ENCODE results near the gene TP53I11. TPM values are rescaled to one million over a fixed set of nuclear protein-coding genes. Genes with fewer than 3 reads are reported as not detected.

TP53I11 gene
- total RNA-seq, 1 donor from 2014 or later, result 110 TPM

- H3K27ac ChIP-seq, result no peak overlapping the region
- H3K9me3 ChIP-seq, result no peaks in the 10 kb centered on the region
- ATAC-seq (no peak), DNase-seq (no peak)
- H3K4me1 ChIP-seq, result no peaks in the 10 kb centered on the region
- intact Hi-C loops (cut with DNase I), result loop anchor here (5.0 to 10.0 kb wide), 2 partner anchors 168 to 360 kb away; no protein-coding TSS in a partner anchor
- TF ChIP-seq, protein P1, sequence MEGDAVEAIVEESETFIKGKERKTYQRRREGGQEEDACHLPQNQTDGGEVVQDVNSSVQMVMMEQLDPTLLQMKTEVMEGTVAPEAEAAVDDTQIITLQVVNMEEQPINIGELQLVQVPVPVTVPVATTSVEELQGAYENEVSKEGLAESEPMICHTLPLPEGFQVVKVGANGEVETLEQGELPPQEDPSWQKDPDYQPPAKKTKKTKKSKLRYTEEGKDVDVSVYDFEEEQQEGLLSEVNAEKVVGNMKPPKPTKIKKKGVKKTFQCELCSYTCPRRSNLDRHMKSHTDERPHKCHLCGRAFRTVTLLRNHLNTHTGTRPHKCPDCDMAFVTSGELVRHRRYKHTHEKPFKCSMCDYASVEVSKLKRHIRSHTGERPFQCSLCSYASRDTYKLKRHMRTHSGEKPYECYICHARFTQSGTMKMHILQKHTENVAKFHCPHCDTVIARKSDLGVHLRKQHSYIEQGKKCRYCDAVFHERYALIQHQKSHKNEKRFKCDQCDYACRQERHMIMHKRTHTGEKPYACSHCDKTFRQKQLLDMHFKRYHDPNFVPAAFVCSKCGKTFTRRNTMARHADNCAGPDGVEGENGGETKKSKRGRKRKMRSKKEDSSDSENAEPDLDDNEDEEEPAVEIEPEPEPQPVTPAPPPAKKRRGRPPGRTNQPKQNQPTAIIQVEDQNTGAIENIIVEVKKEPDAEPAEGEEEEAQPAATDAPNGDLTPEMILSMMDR (IDR thresholded peaks at IDR 0.05), result no peak
- H3K4me3 ChIP-seq, result no peak overlapping the region
- H3K27me3 ChIP-seq, result no peaks in the 10 kb centered on the region
- peaks cover 28% of the 10 kb centered on the region for H3K36me3 ChIP-seq
These were observed 15.9 kb downstream of the TP53I11 start for GRCh38 chr11:44934735-44935250.

DNA sequence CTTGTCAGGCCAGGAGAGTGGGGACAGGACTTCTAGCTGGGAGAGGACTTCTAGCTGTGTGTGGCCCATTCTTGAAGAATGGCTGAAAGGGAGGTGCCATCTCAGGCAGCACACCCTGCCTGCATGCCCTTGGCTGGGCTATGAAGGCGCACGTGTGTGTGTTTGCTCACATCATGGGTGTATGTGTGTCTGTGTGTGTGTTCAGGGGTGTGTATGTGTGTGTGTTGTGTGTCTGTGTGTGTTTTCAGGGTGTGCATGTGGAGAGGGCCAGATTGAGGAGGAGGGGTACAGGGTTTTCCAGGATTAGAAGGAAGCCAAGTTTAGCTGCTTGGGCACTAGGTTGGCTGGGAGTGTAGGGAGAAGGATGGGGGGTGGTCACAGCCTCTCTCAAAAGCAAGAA, 16.6 kb downstream of the TP53I11 start:
- Histone ChIP-seq H3K4me1 (no peaks in the 10 kb centered on the region), H3K27me3 (no peaks in the 10 kb centered on the region), H3K27ac (no peak overlapping the region), H3K4me3 (no peak overlapping the region), H3K36me3 (peaks cover 28% of the 10 kb centered on the region), H3K9me3 (no peaks in the 10 kb centered on the region)
- DNase-seq (no peak), ATAC-seq (no peak)
- TF ChIP-seq, protein P1 (IDR thresholded peaks at IDR 0.05), result no peak
- intact Hi-C loops (cut with DNase I), result loop anchor here (10.0 kb wide), 1 partner anchor 361 kb away; no protein-coding TSS in a partner anchor

DNA sequence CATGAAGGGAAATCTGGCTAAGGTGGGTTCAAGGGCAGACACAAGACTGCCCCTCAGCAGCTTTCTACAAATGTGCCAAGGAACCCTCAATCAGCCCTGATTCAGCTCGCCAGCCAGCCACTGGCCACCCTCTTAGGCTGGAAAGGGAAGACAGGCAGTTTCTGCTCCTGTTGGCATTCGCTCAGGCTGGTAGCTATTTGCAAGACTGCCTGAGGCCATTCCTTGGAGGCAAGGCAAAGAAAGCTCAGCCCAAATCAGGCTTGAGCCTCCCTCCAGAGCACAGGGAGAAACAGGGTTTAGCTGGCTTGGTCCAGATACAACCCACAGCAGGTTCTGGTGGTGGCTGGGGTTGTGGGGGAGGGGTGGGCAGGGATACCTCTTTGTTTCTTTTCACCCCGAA, 19.2 kb downstream of the TP53I11 start:
- Histone ChIP-seq H3K27me3 (no peaks in the 10 kb centered on the region), H3K36me3 (peaks cover 14% of the 10 kb centered on the region), H3K9me3 (no peaks in the 10 kb centered on the region), H3K27ac (no peak overlapping the region), H3K4me3 (no peak overlapping the region), H3K4me1 (no peaks in the 10 kb centered on the region)
- intact Hi-C loops (cut with DNase I), result loop anchor here (10.0 kb wide), 1 partner anchor 363 kb away; no protein-coding TSS in a partner anchor
- DNase-seq (no peak), ATAC-seq (no peak)
- TF ChIP-seq, protein P1 (IDR thresholded peaks at IDR 0.05), result no peak

DNA sequence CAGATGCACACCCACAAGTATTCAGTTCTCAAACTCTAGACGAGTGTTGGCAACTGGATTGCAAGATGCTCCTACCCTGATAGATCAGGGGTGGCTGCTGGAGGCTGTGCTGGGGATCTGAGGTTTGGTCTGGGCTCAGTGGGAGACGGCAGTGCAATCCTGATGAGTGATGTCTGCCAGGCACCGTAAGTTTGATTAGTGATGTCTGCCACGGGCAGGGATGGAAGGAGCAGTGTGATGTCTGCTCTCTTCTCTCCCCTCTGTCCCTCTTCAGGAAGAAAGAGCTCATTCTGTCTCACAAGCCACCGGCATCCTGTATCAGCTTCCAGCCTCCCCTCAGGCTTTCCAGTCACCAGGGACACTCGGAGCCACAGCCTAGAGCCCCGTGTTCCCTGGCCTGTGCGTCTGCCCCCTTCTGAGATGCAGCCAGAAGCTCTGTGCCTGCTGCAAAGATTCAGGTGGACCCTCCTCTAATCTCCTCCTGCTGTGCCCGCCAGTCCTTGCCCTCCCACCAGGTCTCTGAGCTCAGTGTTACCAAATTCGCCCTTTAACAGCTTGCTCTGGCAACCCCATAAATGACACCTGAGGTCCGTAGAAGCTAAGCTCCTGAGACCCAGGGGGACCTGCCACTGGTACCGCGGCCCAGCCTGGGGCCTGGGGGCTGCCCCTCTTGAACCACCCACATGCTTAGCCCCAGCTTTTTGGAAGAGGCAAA, 19.9 kb downstream of the TP53I11 start:
- intact Hi-C loops (cut with DNase I), result loop anchor here (10.0 kb wide), 1 partner anchor 364 kb away; no protein-coding TSS in a partner anchor
- no peak for ATAC-seq
- Histone ChIP-seq H3K27me3 (no peaks in the 10 kb centered on the region), H3K4me1 (no peaks in the 10 kb centered on the region), H3K9me3 (no peaks in the 10 kb centered on the region), H3K4me3 (no peak overlapping the region), H3K27ac (no peak overlapping the region), H3K36me3 (peaks cover 8% of the 10 kb centered on the region)
- no peak for DNase-seq
- TF ChIP-seq, protein P1 (IDR thresholded peaks at IDR 0.05), result no peak

DNA sequence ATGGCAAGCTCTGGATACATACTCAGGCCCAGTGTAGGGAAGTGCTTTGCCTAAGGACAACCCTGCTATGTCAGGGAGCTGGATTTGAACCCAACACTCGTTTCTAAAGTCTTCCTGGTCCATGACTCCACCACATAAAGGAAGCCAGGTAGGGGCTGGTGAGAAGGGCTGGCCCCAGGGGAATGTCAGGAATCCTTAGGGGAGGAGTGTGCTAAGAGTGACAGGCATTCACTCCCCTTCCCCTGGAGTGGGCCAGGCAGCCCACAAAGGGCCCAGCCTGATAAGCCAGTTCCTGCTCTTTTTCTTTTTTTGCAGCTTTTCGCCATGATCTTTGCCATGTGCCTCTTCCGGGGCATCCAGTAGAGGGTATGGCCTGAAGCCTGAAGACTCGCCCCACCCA, 21.9 kb downstream of the TP53I11 start:
- ATAC-seq (no peak), DNase-seq (no peak)
- H3K36me3 ChIP-seq, result no peaks in the 10 kb centered on the region
- H3K27ac ChIP-seq, result no peak overlapping the region
- no peaks in the 10 kb centered on the region for H3K9me3 ChIP-seq
- H3K4me1 ChIP-seq, result no peaks in the 10 kb centered on the region
- no peaks in the 10 kb centered on the region for H3K27me3 ChIP-seq
- TF ChIP-seq, protein P1 (IDR thresholded peaks at IDR 0.05), result no peak
- no peak overlapping the region for H3K4me3 ChIP-seq
- intact Hi-C loops (cut with DNase I), result no loop called here
